GM12878 (cell line): ENCODE measurements around the gene MAP4. TPM values are rescaled to one million over a fixed set of nuclear protein-coding genes. Genes with fewer than 3 reads are reported as not detected.

Source experiments
- ATAC-seq: fragments of 200-7000 bp; cut with Tn5 transposase; 3 replicates; pipeline ENCODE4 v1.9.1; 2020; ENCODE audit warnings: mild to moderate bottlenecking, moderate library complexity
- BruUV-seq: library from RNA; stranded (reverse); fragments of 400-500 nt; replicated peaks from 2 replicates; lab custom pipeline; 2021; lab: Mats Ljungman, UMichigan
- CTCF ChIA-PET: fragments of 300-600 bp; sonication (Branson Sonifier 250); formaldehyde crosslinking; extraction: SDS; loops from one replicate; lab custom pipeline; 2021; ENCODE audit warnings: inconsistent platforms; lab: Yijun Ruan, JAX
- POLR2A ChIA-PET: fragments of 350-600 bp; formaldehyde crosslinking; extraction: SDS; loops from one replicate; lab custom pipeline; 2021; ENCODE audit warnings: inconsistent platforms; lab: Charles Lee
- RAD21 ChIA-PET: fragments of 300-600 bp; sonication (Branson Sonifier 250); formaldehyde crosslinking; loops from one replicate; lab custom pipeline; 2023; ENCODE audit warnings: antibody characterized with exemption; ENCODE audit not compliant: unreplicated experiment; lab: Charles Lee
- SMC1A ChIA-PET: fragments of 300-600 bp; sonication (Branson Sonifier 250); formaldehyde crosslinking; loops from one replicate; lab custom pipeline; 2023; ENCODE audit not compliant: unreplicated experiment, uncharacterized antibody; lab: Charles Lee
- DNase-seq: peaks from one replicate; pipeline ENCODE4 v3.0.0-alpha.2; 2011; ENCODE audit warnings: low read depth, low spot score
- FAIRE-seq: peaks from 3 replicates; lab custom pipeline; 2011; peaks lifted over from hg19 to GRCh38; lab: Jason Lieb, UNC
- H2AFZ ChIP-seq: 2 replicates; pipeline ENCODE4 v1.6.0; 2011; ENCODE audit warnings: low read depth, low read length, control low read depth; ENCODE audit not compliant: control insufficient read depth
- H3K27ac ChIP-seq: 2 replicates; pipeline ENCODE4 v1.5.1; 2011; ENCODE audit warnings: control low read depth; ENCODE audit not compliant: control insufficient read depth, insufficient read depth
- H3K27me3 ChIP-seq, 2 experiments: replicated peaks in 1 of 2; 2 replicates each; pipeline versions ENCODE4 v1.6.0 to v1.6.1; 2011; ENCODE audit warnings: low read length in 1 of 2; ENCODE audit not compliant: control insufficient read depth in 2 of 2, insufficient read depth in 2 of 2
- H3K36me3 ChIP-seq, 2 experiments: 2 replicates each; pipeline ENCODE4 v1.5.1; 2011; ENCODE audit warnings: low read length in 1 of 2; ENCODE audit not compliant: control insufficient read depth in 2 of 2, insufficient read depth in 2 of 2
- H3K4me1 ChIP-seq: 2 replicates; pipeline ENCODE4 v1.6.1; 2011; ENCODE audit warnings: mild to moderate bottlenecking, low read length, moderate library complexity, mixed read lengths; ENCODE audit not compliant: control insufficient read depth, insufficient read depth
- H3K4me2 ChIP-seq: 2 replicates; pipeline ENCODE4 v1.6.0; 2011; ENCODE audit warnings: control low read depth; ENCODE audit not compliant: control insufficient read depth, insufficient read depth
- H3K4me3 ChIP-seq: fragments of 200-600 bp; sonication (generic); 2 replicates; pipeline ENCODE4 v1.5.1; 2016
- H3K79me2 ChIP-seq: 2 replicates; pipeline ENCODE4 v1.6.0; 2011; ENCODE audit warnings: low read length; ENCODE audit not compliant: control insufficient read depth, insufficient read depth
- H3K9ac ChIP-seq: 2 replicates; pipeline ENCODE4 v1.8.0; 2011; ENCODE audit warnings: low read length, control low read depth, mixed read lengths; ENCODE audit not compliant: control insufficient read depth, insufficient read depth
- H3K9me3 ChIP-seq: replicated peaks from 3 replicates; pipeline ENCODE4 v1.5.1; 2011; ENCODE audit warnings: mild to moderate bottlenecking, low read length; ENCODE audit not compliant: control insufficient read depth, insufficient read depth
- H4K20me1 ChIP-seq: 2 replicates; pipeline ENCODE4 v1.6.0; 2011; ENCODE audit not compliant: control insufficient read depth, insufficient read depth
- BRCA1 ChIP-seq: IDR thresholded peaks from 2 replicates; pipeline ENCODE4 v1.6.1; 2011; ENCODE audit warnings: low read depth, low read length, improper control_type of control experiment
- CBX5 ChIP-seq: sonication (generic); IDR thresholded peaks from 2 replicates; pipeline ENCODE4 v1.6.1; 2016; ENCODE audit warnings: low read depth, moderate library complexity, mild to moderate bottlenecking, inconsistent platforms
- ETV6 ChIP-seq, 2 experiments: fragments of 450-650 bp in 1 of 2; IDR thresholded peaks in 1 of 2; conservative IDR thresholded peaks in 1 of 2; 2 replicates each; pipeline ENCODE4 v1.6.1; 2014; ENCODE audit warnings: antibody characterized with exemption in 1 of 2, borderline replicate concordance in 1 of 2, low read depth in 1 of 2, mild to moderate bottlenecking in 1 of 2, moderate library complexity in 1 of 2
- NBN ChIP-seq: fragments of 450-650 bp; IDR thresholded peaks from 2 replicates; pipeline ENCODE4 v1.6.1; 2016
- NFYA ChIP-seq: IDR thresholded peaks from 2 replicates; pipeline ENCODE4 v1.6.1; 2011; ENCODE audit warnings: low read depth, mild to moderate bottlenecking, low read length, improper control_type of control experiment, borderline replicate concordance
- NR2F1 ChIP-seq: fragments of 450-650 bp; conservative IDR thresholded peaks from 2 replicates; pipeline ENCODE4 v1.6.1; 2017; ENCODE audit warnings: mild to moderate bottlenecking
- SPI1 ChIP-seq: IDR thresholded peaks from 2 replicates; pipeline ENCODE4 v1.6.1; 2011; ENCODE audit warnings: low read depth, mild to moderate bottlenecking, low read length, moderate library complexity, borderline replicate concordance; ENCODE audit not compliant: insufficient read depth
- TCF7 ChIP-seq: IDR thresholded peaks from 2 replicates; pipeline ENCODE4 v1.6.1; 2014; ENCODE audit warnings: antibody characterized with exemption, borderline replicate concordance
- WGBS: methylation state at CpG from one replicate; pipeline ENCODE4 v1.1.6; 2016; ENCODE audit warnings: low lambda C conversion rate; ENCODE audit not compliant: insufficient replicate concordance, insufficient coverage; ENCODE audit errors: missing lambda C conversion rate; 5-methylcytosine and 5-hydroxymethylcytosine counted together
- in situ Hi-C: fragments of 300-500 bp; cut with MboI; formaldehyde crosslinking; loops from 9 replicates; pipeline ENCODE4 v1.14.3; 2018; ENCODE audit warnings: mixed read lengths
- intact Hi-C: fragments of 100-400 bp; cut with micrococcal nuclease; formaldehyde crosslinking; loops from one replicate; pipeline ENCODE4 v1.14.2; 2022; ENCODE audit not compliant: unreplicated experiment
- polyA plus RNA-seq, 11 experiments: library from polyadenylated mRNA; depleted of rRNA in 4 of 11; unstranded in 6 of 11; stranded (reverse) in 5 of 11; fragments of >200 nt; fragmentation: Nextera tagmentation in 4 of 11; fragmentation: Illumina TruSeq in 1 of 11; extraction: Ambion mirVana in 4 of 11; extraction: Trizol in 1 of 11; gene quantifications; 1 replicate in 1 of 11; 2 replicates in 10 of 11; pipeline versions ENCODE4 v1.2.1 to v1.2.3, GENCODE V29; 2011 to 2016; ENCODE audit warnings: inconsistent platforms in 2 of 11, missing spikeins in 2 of 11, low read depth in 1 of 11
- total RNA-seq, 4 experiments: library from RNA; depleted of rRNA in 3 of 4; stranded (reverse); fragments of >200 nt in 3 of 4; fragmentation: Illumina TruSeq in 1 of 4; extraction: Trizol in 1 of 4; gene quantifications; 2 replicates each; pipeline versions ENCODE4 v1.2.1 to v1.2.3, GENCODE V29; 2013 to 2021
- TF ChIP-seq, protein P1 (sequence below): fragments of 450-650 bp; IDR thresholded peaks from 2 replicates; pipeline ENCODE4 v1.6.1; 2016; ENCODE audit warnings: mild to moderate bottlenecking

MAP4 gene
- total and polyA plus RNA-seq, 10 of the 15 experiments (the other 5 are each of a cell fraction or from before 2014, with no cell fraction given) = 22.2 to 145 (median 47.2) TPM

- Histone ChIP-seq H2AFZ (no peak overlapping the region), H3K27me3 (no peaks in the 10 kb centered on the region), H3K36me3 (peaks cover 2 to 4% of the 10 kb centered on the region in 2 experiments; a peak in 1 of 4 replicates), H4K20me1 (no peaks in the 10 kb centered on the region), H3K9me3 (no peaks in the 10 kb centered on the region), H3K4me1 (peaks cover 4% of the 10 kb centered on the region; the same call in 1 of the 2 replicates), H3K9ac (no peak overlapping the region), H3K4me2 (no peak overlapping the region), H3K27ac (no peak overlapping the region), H3K79me2 (no peaks in the 10 kb centered on the region), H3K4me3 (no peak overlapping the region)
- FAIRE-seq (no peak), DNase-seq (no peak), ATAC-seq (no peak)
- intact Hi-C loops (no loop called here), in situ Hi-C loops (no loop called here)
- 100% methylated on average over 1 of the region's 1 CpG for WGBS
- no TSS peak for BruUV-seq
- SMC1A ChIA-PET = no interaction called here
- RAD21 ChIA-PET = no interaction called here
- POLR2A ChIA-PET = no interaction called here
- CTCF ChIA-PET = no interaction called here
- TF ChIP-seq TCF7 (no peak), NR2F1 (0 out of 2 replicates have a peak, but pooled peaks have one; percentile 25)
These were observed 131.0 kb downstream of the MAP4 start for GRCh38 chr3:47885168-47885567.

- no peak overlapping the region for H3K27ac ChIP-seq
- RAD21 ChIA-PET = no interaction called here
- no TSS peak for BruUV-seq
- no peaks in the 10 kb centered on the region for H4K20me1 ChIP-seq
- TF ChIP-seq ETV6 (conservative IDR thresholded peaks at IDR 0.05 in 1 of 2, IDR thresholded peaks at IDR 0.05 in 1 of 2; ENCODE audit: borderline replicate concordance in 1 of 2, low read depth in 1 of 2) (peak in 1 of 2 experiments; percentile 48; a peak in 1 of 4 replicates), CBX5 (no peak), NFYA (no peak), SPI1 (no peak), BRCA1 (no peak), NBN (no peak)
- TF ChIP-seq, protein P1, sequence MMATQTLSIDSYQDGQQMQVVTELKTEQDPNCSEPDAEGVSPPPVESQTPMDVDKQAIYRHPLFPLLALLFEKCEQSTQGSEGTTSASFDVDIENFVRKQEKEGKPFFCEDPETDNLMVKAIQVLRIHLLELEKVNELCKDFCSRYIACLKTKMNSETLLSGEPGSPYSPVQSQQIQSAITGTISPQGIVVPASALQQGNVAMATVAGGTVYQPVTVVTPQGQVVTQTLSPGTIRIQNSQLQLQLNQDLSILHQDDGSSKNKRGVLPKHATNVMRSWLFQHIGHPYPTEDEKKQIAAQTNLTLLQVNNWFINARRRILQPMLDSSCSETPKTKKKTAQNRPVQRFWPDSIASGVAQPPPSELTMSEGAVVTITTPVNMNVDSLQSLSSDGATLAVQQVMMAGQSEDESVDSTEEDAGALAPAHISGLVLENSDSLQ = no peak
- intact Hi-C loops (no loop called here), in situ Hi-C loops (no loop called here)
- H3K27me3 ChIP-seq = no peaks in the 10 kb centered on the region
- ATAC-seq (peak; percentile 66), FAIRE-seq (no peak), DNase-seq (no peak)
- H3K36me3 ChIP-seq = peaks cover 2 to 4% of the 10 kb centered on the region in 2 experiments; a peak in 1 of 4 replicates
- H3K79me2 ChIP-seq = no peaks in the 10 kb centered on the region
- CTCF ChIA-PET = no interaction called here
- 30% methylated on average over 3 of the region's 3 CpGs for whole genome bisulfite sequencing
- H3K9me3 ChIP-seq = no peaks in the 10 kb centered on the region
- POLR2A ChIA-PET = no interaction called here
- no peak overlapping the region for H3K4me2 ChIP-seq
- no peak overlapping the region for H3K4me3 ChIP-seq
- H2AFZ ChIP-seq = no peak overlapping the region
- H3K4me1 ChIP-seq = peaks cover 4% of the 10 kb centered on the region; the same call in 1 of the 2 replicates
- SMC1A ChIA-PET = no interaction called here
- H3K9ac ChIP-seq = no peak overlapping the region
These were observed 131.6 kb downstream of the MAP4 start for GRCh38 chr3:47884603-47885002.
